Activated T-cell treated with anti-CD3 and anti-CD28 coated beads, Interleukin-2, amount 50 U/mL, for 48 hours (primary cell): ENCODE measurements around the gene GNB1L.
A peak's percentile ranks its signal among the peaks of the same experiment; 100 is the strongest.

Source experiments
- DNase-seq, 2 experiments: peaks; one replicate each; pipeline ENCODE4 v3.0.0-alpha.2; 2020

GNB1L gene

GRCh38 chr22:19772673-19773469, 81.8 kb downstream of the GNB1L start:
- DNase-seq = no peak

DNA sequence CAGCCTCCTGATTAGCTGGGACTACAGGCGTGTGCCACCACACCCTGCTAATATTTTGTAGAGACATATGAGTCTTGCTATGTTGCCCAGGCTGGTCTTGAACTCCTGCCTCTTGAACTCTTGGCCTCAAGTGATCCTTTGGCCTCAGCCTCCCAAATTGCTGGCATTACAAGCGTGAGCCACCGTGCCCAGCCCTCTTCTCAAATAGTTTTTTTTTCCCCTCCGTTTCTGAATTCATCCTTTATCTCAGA, 82.3 kb downstream of the GNB1L start:
- no peak for DNase-seq

- DNase-seq = no peak
Measured at GRCh38 chr22:19770349-19771220, 84.1 kb downstream of the GNB1L start.

DNA sequence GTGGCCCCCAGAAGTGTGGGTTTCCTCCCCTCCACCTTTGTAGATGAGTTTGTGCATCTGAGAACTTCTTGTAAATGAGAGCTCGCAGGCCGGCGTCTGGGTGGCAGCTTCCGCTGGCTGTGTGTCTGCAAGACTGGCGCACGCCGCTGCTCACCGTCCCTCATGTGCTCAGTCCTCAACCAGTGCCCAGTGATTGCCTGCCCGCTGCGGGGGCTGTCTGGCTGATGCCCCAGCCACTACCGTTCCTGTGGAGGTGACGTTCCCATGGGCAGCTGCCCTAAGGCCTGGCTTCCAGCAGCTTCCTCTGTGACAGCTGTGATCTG, 85.3 kb downstream of the GNB1L start:
- no peak for DNase-seq

DNA sequence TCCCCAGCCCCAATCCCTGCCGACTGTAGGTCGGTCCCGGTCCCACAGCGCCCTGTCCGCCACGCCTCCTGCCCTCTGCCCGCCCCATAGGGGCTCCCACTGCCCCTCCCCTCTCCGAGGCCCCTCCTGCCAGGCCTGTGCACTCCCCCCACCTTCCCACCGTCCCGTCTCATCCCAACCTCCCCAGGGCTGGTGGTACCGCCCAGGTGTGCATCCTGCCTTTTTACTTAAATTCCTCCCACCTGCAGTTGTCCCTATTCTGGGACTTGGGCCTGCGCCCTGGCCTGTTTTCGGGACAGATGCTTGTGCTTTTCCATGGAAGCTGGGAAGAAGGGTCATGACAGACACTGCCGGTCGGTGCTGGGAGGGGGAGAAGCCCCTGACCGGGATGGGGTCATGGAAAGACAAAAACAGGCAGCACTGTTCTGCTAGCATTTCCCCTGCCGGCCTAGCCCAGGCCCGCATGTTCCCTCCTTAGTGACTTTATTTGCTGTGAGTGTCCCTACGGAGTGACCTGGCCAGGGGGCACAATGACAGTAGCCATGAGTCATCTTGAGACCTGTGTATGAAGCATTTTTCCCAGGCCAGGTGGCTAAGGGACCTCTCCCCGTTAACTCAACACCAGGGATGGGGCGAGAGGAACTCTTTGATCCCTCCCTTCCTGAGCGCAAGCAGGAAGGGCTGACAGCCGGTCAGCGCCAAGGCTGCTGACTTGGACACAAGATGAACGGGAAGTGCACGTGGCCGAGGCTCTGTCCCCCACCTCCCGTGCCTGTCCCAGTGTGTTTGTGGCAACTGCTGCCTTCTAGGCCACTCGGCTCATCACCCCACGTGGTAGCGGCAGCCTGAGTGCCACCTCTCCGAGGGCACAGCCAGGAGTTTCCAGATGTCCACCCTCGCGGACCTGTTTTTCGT, 87.0 kb downstream of the GNB1L start:
- DNase-seq = no peak

- peak; percentile 65 to 73 for DNase-seq
Measured at GRCh38 chr22:19766511-19767426, 87.9 kb downstream of the GNB1L start.

- no peak for DNase-seq
Measured at GRCh38 chr22:19766240-19766510, 88.5 kb downstream of the GNB1L start.

DNA sequence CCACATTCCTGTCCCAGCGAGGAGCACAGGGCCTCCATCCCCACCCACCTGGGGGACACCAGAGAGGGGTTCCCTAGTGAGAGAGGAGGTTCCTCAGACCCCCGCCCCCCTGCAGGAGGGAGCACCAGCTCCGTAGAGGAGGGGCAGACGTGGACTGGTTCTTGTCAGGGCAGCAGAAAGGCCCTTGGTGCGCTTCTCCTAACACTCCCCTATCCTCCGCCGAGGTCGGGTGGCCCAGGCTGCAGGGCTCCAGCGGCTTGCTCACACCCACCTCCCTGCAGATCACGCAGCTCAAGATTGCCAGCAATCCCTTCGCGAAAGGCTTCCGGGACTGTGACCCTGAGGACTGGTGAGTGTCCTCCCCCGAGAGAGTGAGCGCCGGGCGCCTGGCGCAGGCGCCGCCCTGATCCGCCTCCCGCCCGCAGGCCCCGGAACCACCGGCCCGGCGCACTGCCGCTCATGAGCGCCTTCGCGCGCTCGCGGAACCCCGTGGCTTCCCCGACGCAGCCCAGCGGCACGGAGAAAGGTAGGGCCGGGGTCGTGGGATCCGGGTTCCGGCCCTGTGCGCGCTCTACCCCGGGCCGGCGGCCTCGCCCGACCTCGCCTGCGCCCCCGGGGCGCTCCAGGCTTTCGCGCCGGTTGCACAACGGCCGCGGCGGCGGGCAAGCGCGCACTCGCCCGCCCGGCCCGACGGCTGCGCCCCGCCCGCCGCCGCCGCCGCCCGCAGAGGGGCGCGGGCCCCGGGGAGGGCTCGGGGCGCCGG, 89.0 kb downstream of the GNB1L start:
- DNase-seq = peak in 1 of 2 experiments; percentile 42

- DNase-seq = no peak
Measured at GRCh38 chr22:19764636-19765476, 89.8 kb downstream of the GNB1L start.

DNA sequence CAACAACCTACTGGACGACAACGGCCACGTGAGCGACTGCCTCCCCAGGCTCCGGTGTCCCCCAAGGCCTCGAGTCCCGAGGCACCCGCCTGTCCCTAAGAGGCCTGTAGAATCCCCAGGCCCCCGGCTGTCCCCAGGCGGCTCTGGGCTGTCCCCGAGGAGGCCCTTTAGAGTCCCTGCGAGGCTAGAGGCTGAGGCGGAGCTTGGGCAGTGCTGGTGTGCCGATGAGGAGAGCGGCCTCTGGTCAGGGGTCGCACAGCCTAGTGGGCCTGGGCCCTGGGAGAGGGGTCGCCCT, 90.4 kb downstream of the GNB1L start:
- DNase-seq = no peak

DNA sequence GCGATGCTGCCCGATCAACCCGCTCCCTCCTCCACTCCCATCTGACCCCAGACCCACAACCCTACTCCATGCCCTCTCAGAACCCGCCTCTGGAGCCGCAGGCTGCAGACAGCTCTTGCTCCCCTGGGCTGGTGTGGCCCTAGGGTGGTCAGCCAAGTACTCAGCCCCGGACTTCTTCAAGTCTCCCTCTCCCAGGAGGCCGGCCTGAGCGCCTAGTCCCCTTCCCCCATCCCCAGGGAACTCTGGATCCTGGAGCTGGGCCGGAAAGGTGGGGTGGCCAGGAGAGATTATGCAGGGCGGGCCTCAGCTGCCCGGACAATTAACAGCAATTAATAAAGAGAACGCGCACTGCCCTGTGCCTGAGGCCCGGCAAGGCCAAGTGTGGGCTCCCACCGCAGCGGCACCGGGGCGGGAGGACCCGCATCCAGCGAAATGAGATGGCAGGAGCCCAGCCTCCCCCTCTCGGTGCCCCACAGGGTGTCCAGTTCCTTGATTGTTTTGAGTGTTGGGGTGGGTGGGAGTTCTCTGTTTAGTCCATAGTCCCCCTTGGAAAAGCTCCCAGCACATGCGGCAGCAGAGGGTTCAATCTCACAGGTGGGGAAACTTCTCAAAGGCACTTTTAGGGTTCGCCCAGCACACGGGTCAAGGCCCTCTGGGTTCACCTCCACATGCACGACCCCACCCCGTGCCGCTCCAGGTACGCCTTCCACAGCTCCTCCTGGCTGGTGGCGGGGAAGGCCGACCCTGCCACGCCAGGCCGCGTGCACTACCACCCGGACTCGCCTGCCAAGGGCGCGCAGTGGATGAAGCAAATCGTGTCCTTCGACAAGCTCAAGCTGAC, 91.0 kb downstream of the GNB1L start:
- DNase-seq = no peak

- DNase-seq = no peak
Measured at GRCh38 chr22:19762568-19763457, 91.9 kb downstream of the GNB1L start.

- no peak for DNase-seq
Measured at GRCh38 chr22:19761725-19762567, 92.7 kb downstream of the GNB1L start.

DNA sequence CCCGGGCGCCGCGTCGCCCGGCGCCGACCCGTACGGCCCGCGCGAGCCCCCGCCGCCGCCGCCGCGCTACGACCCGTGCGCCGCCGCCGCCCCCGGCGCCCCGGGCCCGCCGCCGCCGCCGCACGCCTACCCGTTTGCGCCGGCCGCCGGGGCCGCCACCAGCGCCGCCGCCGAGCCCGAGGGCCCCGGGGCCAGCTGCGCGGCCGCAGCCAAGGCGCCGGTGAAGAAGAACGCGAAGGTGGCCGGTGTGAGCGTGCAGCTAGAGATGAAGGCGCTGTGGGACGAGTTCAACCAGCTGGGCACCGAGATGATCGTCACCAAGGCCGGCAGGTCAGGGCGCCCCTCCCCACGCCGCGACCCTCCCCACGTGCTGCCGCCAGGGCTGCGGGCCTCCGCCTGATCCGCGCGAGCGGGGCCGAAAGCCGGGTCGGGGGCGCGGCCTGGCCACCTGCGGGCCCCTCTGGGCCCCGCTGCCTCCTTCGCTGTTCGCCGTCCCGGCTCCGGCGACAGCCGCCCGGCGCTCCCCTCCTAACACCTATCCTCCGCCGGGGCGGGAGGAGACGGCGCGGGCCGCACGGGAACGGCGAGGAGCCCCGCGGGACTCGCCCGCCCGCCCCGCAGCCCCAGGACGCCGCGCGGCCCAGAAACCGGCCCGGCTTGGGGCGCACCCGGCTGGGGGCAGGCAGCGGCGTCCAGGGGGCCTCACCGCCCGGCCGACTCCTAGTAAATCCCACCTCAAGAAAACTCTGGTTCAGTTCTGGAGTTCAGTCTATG, 93.5 kb downstream of the GNB1L start:
- no peak for DNase-seq

DNA sequence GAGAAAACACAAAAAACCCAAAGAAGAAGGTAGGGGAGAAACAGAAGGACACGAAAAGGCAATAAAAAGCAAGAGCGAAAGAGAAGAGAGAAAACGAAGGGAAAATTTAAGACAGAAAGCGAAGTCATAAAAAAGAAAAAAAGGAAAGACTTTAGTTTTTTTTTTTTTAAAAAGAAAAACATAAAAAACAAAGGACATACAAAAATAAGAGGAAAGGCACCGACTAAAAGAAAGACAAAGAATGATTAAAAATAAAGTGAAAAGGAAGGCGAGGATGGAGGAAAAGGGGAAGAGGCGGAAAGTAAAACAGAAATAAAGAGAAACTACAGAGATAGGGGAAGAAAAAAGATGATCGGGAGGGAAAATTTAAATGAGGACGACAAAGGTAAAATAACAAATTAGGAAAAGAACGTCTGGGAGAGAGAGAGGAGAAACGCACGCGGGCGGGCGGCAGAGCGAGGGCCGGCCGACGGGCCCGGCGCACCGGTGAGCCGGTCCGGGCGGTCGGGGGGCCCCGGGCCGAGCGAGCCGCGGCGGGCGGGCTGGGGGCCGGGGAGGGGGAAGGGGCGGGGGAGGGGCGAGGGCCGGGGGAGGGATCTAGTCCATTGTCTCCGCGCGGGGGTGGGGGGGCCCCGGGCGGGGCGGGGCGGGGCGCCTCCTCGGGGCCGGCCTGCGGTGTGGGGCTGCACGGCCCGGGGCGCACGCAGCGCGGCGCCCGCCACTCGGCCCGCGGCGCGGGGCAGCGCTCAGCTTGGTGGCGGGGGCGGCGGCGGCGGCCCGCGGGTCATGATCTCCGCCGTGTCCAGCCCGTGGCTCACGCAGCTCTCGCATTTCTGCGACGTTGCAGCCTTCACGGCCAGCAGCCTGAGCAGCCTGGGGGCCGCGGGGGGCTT, 94.4 kb downstream of the GNB1L start, which contains the start of gene TBX1:
TSS of gene TBX1 (plus strand) at position 721 of the 893 bp plus-strand sequence. CDS start at position 787, 66 bp downstream.
- DNase-seq = no peak
